Gastroesophageal sphincter (tissue), 3 donors: ENCODE measurements around the gene GUCA1C.
A peak's percentile ranks its signal among the peaks of the same experiment; 100 is the strongest.

Source experiments
- EP300 ChIP-seq: sonication (generic); formaldehyde crosslinking; IDR thresholded peaks from one replicate; pipeline ENCODE4 v1.6.1; 2017; ENCODE audit warnings: antibody characterized with exemption, mild to moderate bottlenecking
- POLR2A ChIP-seq, 2 donors: fragments of 450-650 bp; IDR thresholded peaks; one replicate each; pipeline ENCODE4 v1.6.1; 2017; ENCODE audit warnings: antibody characterized with exemption in 2 of 2, mild to moderate bottlenecking in 2 of 2, moderate library complexity in 1 of 2
- POLR2AphosphoS5 ChIP-seq: sonication (generic); formaldehyde crosslinking; IDR thresholded peaks from one replicate; pipeline ENCODE4 v1.6.1; 2017; ENCODE audit warnings: antibody characterized with exemption
- TF ChIP-seq, protein P1 (sequence below), 4 experiments: fragments of 200-600 bp in 2 of 4; fragments of 450-650 bp in 2 of 4; sonication (generic) in 1 of 4; IDR thresholded peaks; one replicate each; pipeline ENCODE4 v1.5.1; 2017 to 2019; ENCODE audit warnings: antibody characterized with exemption in 4 of 4, mild to moderate bottlenecking in 2 of 4, moderate library complexity in 2 of 4

DNA sequence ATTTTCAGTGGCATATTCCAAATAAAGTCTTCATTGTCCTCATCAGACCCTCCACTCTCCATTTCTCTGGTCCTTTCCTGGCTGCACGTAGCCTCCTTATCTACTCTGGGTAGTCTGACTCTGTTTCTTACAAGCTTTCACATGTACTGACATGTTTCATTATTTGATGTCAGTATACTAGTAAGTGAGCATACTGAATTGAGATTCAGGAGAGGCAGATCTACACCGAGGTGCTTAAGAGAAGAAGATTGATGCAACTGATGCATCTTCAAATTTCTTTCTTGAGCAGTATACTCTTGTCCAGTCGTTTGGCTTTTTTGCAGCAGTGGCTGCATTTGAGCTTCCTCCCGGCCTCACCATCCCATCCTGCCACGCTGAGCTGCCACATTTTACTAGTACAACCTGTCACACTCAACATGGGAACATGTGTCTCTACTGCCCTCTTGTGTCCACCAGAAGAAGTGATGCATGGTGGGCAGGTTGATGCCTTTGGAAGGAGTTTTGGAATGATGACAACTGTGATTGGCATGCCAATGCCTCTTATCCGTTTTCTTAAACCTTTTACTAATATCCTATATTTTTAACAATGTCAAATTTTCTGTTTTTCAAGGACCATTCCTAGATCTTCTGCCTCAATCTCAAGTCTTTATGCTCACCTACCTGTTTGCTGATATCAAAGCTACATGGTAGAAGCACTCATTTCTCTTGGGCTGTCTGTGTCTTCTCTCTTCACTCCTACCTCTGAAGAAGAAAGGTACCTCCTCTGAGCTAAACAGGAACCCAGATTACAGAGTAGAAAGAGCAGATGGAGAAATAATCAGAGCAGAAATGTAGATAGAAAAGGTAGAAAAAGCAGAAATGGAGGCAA, 38.7 kb downstream of the GUCA1C start:
- TF ChIP-seq, protein P1, sequence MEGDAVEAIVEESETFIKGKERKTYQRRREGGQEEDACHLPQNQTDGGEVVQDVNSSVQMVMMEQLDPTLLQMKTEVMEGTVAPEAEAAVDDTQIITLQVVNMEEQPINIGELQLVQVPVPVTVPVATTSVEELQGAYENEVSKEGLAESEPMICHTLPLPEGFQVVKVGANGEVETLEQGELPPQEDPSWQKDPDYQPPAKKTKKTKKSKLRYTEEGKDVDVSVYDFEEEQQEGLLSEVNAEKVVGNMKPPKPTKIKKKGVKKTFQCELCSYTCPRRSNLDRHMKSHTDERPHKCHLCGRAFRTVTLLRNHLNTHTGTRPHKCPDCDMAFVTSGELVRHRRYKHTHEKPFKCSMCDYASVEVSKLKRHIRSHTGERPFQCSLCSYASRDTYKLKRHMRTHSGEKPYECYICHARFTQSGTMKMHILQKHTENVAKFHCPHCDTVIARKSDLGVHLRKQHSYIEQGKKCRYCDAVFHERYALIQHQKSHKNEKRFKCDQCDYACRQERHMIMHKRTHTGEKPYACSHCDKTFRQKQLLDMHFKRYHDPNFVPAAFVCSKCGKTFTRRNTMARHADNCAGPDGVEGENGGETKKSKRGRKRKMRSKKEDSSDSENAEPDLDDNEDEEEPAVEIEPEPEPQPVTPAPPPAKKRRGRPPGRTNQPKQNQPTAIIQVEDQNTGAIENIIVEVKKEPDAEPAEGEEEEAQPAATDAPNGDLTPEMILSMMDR (IDR thresholded peaks at IDR 0.05) = peak; percentile 31 to 74 (median 45)
- TF ChIP-seq EP300 (no peak), POLR2A (IDR thresholded peaks at IDR 0.05) (no peak), POLR2AphosphoS5 (no peak)
